H1 (cell line): Measurements from ENCODE around the gene ACACB. TPM values are rescaled to one million over a fixed set of nuclear protein-coding genes. Genes with fewer than 3 reads are reported as not detected.

Source experiments
- CTCF ChIA-PET: fragments of 300-600 bp; sonication (Branson Sonifier 250); formaldehyde crosslinking; loops from one replicate; lab custom pipeline; 2021; ENCODE audit not compliant: partially characterized antibody; lab: Charles Lee
- POLR2A ChIA-PET: fragments of 300-600 bp; sonication (Branson Sonifier 250); formaldehyde crosslinking; loops from one replicate; lab custom pipeline; 2021; ENCODE audit warnings: inconsistent platforms; ENCODE audit not compliant: partially characterized antibody; lab: Charles Lee
- DNase-seq, 2 experiments: peaks; one replicate each; pipeline versions ENCODE4 v3.0.0 to v3.0.0-alpha.2; 2010 to 2022; ENCODE audit warnings: low spot score in 2 of 2, low read depth in 1 of 2, mixed read lengths in 1 of 2
- FAIRE-seq: peaks from 2 replicates; lab custom pipeline; 2011; peaks lifted over from hg19 to GRCh38; lab: Jason Lieb, UNC
- H2AFZ ChIP-seq: 2 replicates; pipeline ENCODE4 v1.8.1; 2012; ENCODE audit warnings: low read length, inconsistent platforms
- H2AK5ac ChIP-seq: 2 replicates; pipeline ENCODE4 v1.6.1; 2013; ENCODE audit warnings: low read depth, low read length
- H2BK120ac ChIP-seq: replicated peaks from 2 replicates; pipeline ENCODE3; 2013; ENCODE audit warnings: low read depth, low read length, inconsistent platforms
- H2BK12ac ChIP-seq: 2 replicates; pipeline ENCODE4 v1.6.1; 2013; ENCODE audit warnings: low read depth, low read length
- H2BK15ac ChIP-seq: 2 replicates; pipeline ENCODE4 v1.6.1; 2013; ENCODE audit warnings: low read length
- H2BK20ac ChIP-seq: 2 replicates; pipeline ENCODE4 v1.6.1; 2013; ENCODE audit warnings: low read length
- H2BK5ac ChIP-seq: 2 replicates; pipeline ENCODE4 v1.6.1; 2013; ENCODE audit warnings: low read depth, low read length
- H3K14ac ChIP-seq: 2 replicates; pipeline ENCODE4 v1.6.1; 2013; ENCODE audit warnings: inconsistent platforms; ENCODE audit not compliant: insufficient read length
- H3K18ac ChIP-seq: 2 replicates; pipeline ENCODE4 v1.6.1; 2013; ENCODE audit warnings: low read length; ENCODE audit errors: extremely low read depth
- H3K23ac ChIP-seq: 2 replicates; pipeline ENCODE4 v1.6.1; 2013; ENCODE audit warnings: inconsistent platforms; ENCODE audit not compliant: insufficient read length
- H3K23me2 ChIP-seq: 2 replicates; pipeline ENCODE4 v1.6.1; 2013; ENCODE audit warnings: low read depth, low read length
- H3K27ac ChIP-seq: 2 replicates; pipeline ENCODE4 v1.6.1; 2011; ENCODE audit warnings: low read depth, low read length, inconsistent platforms
- H3K27me3 ChIP-seq, 4 experiments: replicated peaks in 1 of 4; 1 replicate in 1 of 4; 2 replicates in 3 of 4; pipeline versions ENCODE4 v1.6.1 to v1.8.1; 2011 to 2013; ENCODE audit warnings: low read length in 3 of 4, mild to moderate bottlenecking in 3 of 4, inconsistent platforms in 2 of 4, mixed read lengths in 2 of 4, moderate library complexity in 1 of 4; ENCODE audit not compliant: control insufficient read depth in 3 of 4, insufficient read depth in 3 of 4; ENCODE audit errors: extremely low read depth in 1 of 4
- H3K36me3 ChIP-seq, 4 experiments: 2 replicates each; pipeline versions ENCODE4 v1.6.1 to v1.8.1; 2011 to 2013; ENCODE audit warnings: mild to moderate bottlenecking in 4 of 4, low read length in 3 of 4, moderate library complexity in 2 of 4, control low read depth in 1 of 4, inconsistent platforms in 1 of 4; ENCODE audit not compliant: insufficient read depth in 4 of 4, control insufficient read depth in 2 of 4
- H3K4ac ChIP-seq: replicated peaks from 2 replicates; pipeline ENCODE3; 2013; ENCODE audit warnings: low read length, low read depth, mixed read lengths, inconsistent platforms; ENCODE audit not compliant: insufficient read length
- H3K4me1 ChIP-seq, 4 experiments: replicated peaks in 1 of 4; 1 replicate in 1 of 4; 2 replicates in 3 of 4; pipeline versions ENCODE4 v1.6.1 to v1.8.1; 2011 to 2013; ENCODE audit warnings: low read length in 3 of 4, inconsistent platforms in 2 of 4, mixed read lengths in 1 of 4; ENCODE audit not compliant: insufficient read depth in 4 of 4, control insufficient read depth in 3 of 4
- H3K4me2 ChIP-seq, 2 experiments: 2 replicates each; pipeline versions ENCODE4 v1.6.1 to v1.8.1; 2011 to 2013; ENCODE audit warnings: low read depth in 2 of 2, low read length in 2 of 2, control low read depth in 1 of 2, inconsistent platforms in 1 of 2, mild to moderate bottlenecking in 1 of 2; ENCODE audit not compliant: insufficient read depth in 1 of 2
- H3K4me3 ChIP-seq, 4 experiments: fragments of 200-600, 300-600 bp in 1 of 4; sonication (generic), shearing (Covaris generic), sonication (Bioruptor Twin) in 1 of 4; 2 replicates each; pipeline versions ENCODE4 v1.5.1 to v1.8.1; 2011 to 2016; ENCODE audit warnings: low read length in 4 of 4, low read depth in 3 of 4, control low read depth in 2 of 4, inconsistent platforms in 2 of 4, mild to moderate bottlenecking in 2 of 4, mixed read lengths in 1 of 4, moderate library complexity in 1 of 4; ENCODE audit not compliant: insufficient read depth in 2 of 4; ENCODE audit errors: extremely low read depth in 1 of 4
- H3K56ac ChIP-seq: replicated peaks from 2 replicates; pipeline ENCODE3; 2013; ENCODE audit warnings: low read depth, mild to moderate bottlenecking, mixed read lengths, low read length, inconsistent platforms; ENCODE audit not compliant: insufficient read length
- H3K79me1 ChIP-seq: 2 replicates; pipeline ENCODE4 v1.6.1; 2013; ENCODE audit warnings: low read depth, low read length, control low read depth
- H3K79me2 ChIP-seq, 2 experiments: 2 replicates each; pipeline versions ENCODE4 v1.6.1 to v1.8.1; 2012 to 2013; ENCODE audit warnings: low read length in 2 of 2, mild to moderate bottlenecking in 2 of 2, inconsistent platforms in 1 of 2; ENCODE audit not compliant: insufficient read depth in 2 of 2, control insufficient read depth in 1 of 2
- H3K9ac ChIP-seq, 4 experiments: replicated peaks in 1 of 4; 1 replicate in 1 of 4; 2 replicates in 3 of 4; pipeline versions ENCODE4 v1.6.1 to v1.8.1; 2011 to 2013; ENCODE audit warnings: low read depth in 3 of 4, low read length in 3 of 4, control low read depth in 2 of 4, mild to moderate bottlenecking in 2 of 4, moderate library complexity in 2 of 4, inconsistent platforms in 1 of 4; ENCODE audit errors: extremely low read depth in 1 of 4
- H3K9me3 ChIP-seq, 2 experiments: 2 replicates each; pipeline versions ENCODE4 v1.6.1 to v1.8.1; 2012 to 2013; ENCODE audit warnings: mild to moderate bottlenecking in 2 of 2, moderate library complexity in 2 of 2, control low read depth in 1 of 2, inconsistent platforms in 1 of 2, low read depth in 1 of 2, low read length in 1 of 2, mixed read lengths in 1 of 2; ENCODE audit not compliant: insufficient read depth in 2 of 2
- H4K20me1 ChIP-seq, 2 experiments: replicated peaks in 1 of 2; 2 replicates each; pipeline versions ENCODE3 to v1.8.1; 2011 to 2013; ENCODE audit warnings: inconsistent platforms in 2 of 2, low read length in 2 of 2, mild to moderate bottlenecking in 1 of 2; ENCODE audit not compliant: insufficient read depth in 2 of 2, control insufficient read depth in 1 of 2
- H4K5ac ChIP-seq: 2 replicates; pipeline ENCODE4 v1.6.1; 2013; ENCODE audit warnings: low read length, low read depth, mixed read lengths, inconsistent platforms; ENCODE audit not compliant: insufficient read length
- H4K8ac ChIP-seq: 2 replicates; pipeline ENCODE4 v1.8.0; 2013; ENCODE audit warnings: mild to moderate bottlenecking, moderate library complexity, low read length, inconsistent platforms; ENCODE audit not compliant: insufficient read depth; ENCODE audit errors: extremely low read depth
- H4K91ac ChIP-seq: replicated peaks from 2 replicates; pipeline ENCODE3; 2013; ENCODE audit warnings: low read length, mixed read lengths, inconsistent platforms; ENCODE audit not compliant: insufficient read length
- ASH2L ChIP-seq: fragments of 200-600, 300-600 bp; sonication (generic); IDR thresholded peaks from one replicate; pipeline ENCODE4 v1.7.1; 2017; ENCODE audit warnings: low read length
- ATF3 ChIP-seq: IDR thresholded peaks from 2 replicates; pipeline ENCODE4 v1.6.1; 2011; ENCODE audit warnings: low read depth, mild to moderate bottlenecking, low read length; ENCODE audit not compliant: insufficient read depth
- CTCF ChIP-seq, 3 experiments: IDR thresholded peaks; 1 replicate in 2 of 3; 2 replicates in 1 of 3; pipeline versions ENCODE4 v1.5.1 to v1.6.1; 2011; ENCODE audit warnings: low read length in 3 of 3, mild to moderate bottlenecking in 3 of 3, inconsistent platforms in 2 of 3, low read depth in 1 of 3, moderate library complexity in 1 of 3; ENCODE audit not compliant: insufficient read depth in 1 of 3; ENCODE audit errors: control extremely low read depth in 1 of 3
- KDM1A ChIP-seq: fragments of 200-600, 300-600 bp; sonication (generic); IDR thresholded peaks from 2 replicates; pipeline ENCODE4 v1.7.1; 2016; ENCODE audit warnings: mild to moderate bottlenecking, low read length, borderline replicate concordance
- NANOG ChIP-seq: IDR thresholded peaks from 2 replicates; pipeline ENCODE4 v1.6.1; 2011; ENCODE audit warnings: low read length, low read depth, mild to moderate bottlenecking, inconsistent platforms; ENCODE audit not compliant: insufficient read depth, poor library complexity, severe bottlenecking
- RBBP5 ChIP-seq: IDR thresholded peaks from 2 replicates; pipeline ENCODE4 v1.7.1; 2012; ENCODE audit warnings: low read depth, mild to moderate bottlenecking, inconsistent platforms, low read length, moderate library complexity, borderline replicate concordance
- SIN3A ChIP-seq, 2 experiments: IDR thresholded peaks in 1 of 2; conservative IDR thresholded peaks in 1 of 2; 2 replicates each; pipeline ENCODE4 v1.6.1; 2011 to 2012; ENCODE audit warnings: low read length in 2 of 2, improper control_type of control experiment in 1 of 2, low read depth in 1 of 2, mild to moderate bottlenecking in 1 of 2
- SIX5 ChIP-seq: IDR thresholded peaks from 2 replicates; pipeline ENCODE4 v1.6.1; 2011; ENCODE audit warnings: mild to moderate bottlenecking, low read depth, low read length
- SUZ12 ChIP-seq: fragments of 200-600 bp; sonication (generic); IDR thresholded peaks from 2 replicates; pipeline ENCODE4 v1.6.1; 2012; ENCODE audit warnings: mild to moderate bottlenecking, inconsistent platforms, low read length, moderate library complexity, mixed read lengths
- WGBS, 2 experiments: shearing (Covaris generic) in 1 of 2; methylation state at CpG; one replicate each; pipeline versions ENCODE4 v1.1.6 to v1.1.7; 2013 to 2015; ENCODE audit warnings: low lambda C conversion rate in 2 of 2, mixed read lengths in 2 of 2, inconsistent platforms in 1 of 2, low coverage in 1 of 2, missing lambda C conversion rate in 1 of 2; ENCODE audit not compliant: insufficient replicate concordance in 2 of 2, insufficient coverage in 1 of 2, insufficient read length in 1 of 2; ENCODE audit errors: extremely low coverage in 1 of 2, missing lambda C conversion rate in 1 of 2; 5-methylcytosine and 5-hydroxymethylcytosine counted together
- polyA plus RNA-seq, 7 experiments: library from polyadenylated mRNA; depleted of rRNA in 3 of 7; stranded (reverse) in 5 of 7; unstranded in 2 of 7; fragments of >200 nt in 5 of 7; fragments of 200-250 nt in 2 of 7; gene quantifications; 1 replicate in 5 of 7; 2 replicates in 1 of 7; 4 replicates in 1 of 7; pipeline versions ENCODE4 v1.2.1 to v1.2.3, GENCODE V29; 2011 to 2013; ENCODE audit warnings: missing spikeins in 2 of 7, mixed read lengths in 2 of 7
- total RNA-seq: library from RNA; stranded (reverse); fragmentation: NEBNext Ultra II Directional; extraction: Animal tissue kit (Norgen Biotek cat#: 25700); gene quantifications from 2 replicates; pipeline ENCODE4 v1.2.1, GENCODE V29; 2021

ACACB gene
- total and polyA plus RNA-seq, 2 of the 8 experiments (the other 6 are each of a cell fraction or from before 2014, with no cell fraction given): 5.8 to 15.3 TPM

- CTCF ChIA-PET: no interaction called here
- H4K20me1 ChIP-seq: peaks cover 0 to 1% of the 10 kb centered on the region in 2 experiments
- H4K5ac ChIP-seq: no peak overlapping the region
- DNase-seq: no peak
- FAIRE-seq: no peak
- no peaks in the 10 kb centered on the region for H3K9me3 ChIP-seq
- H4K8ac ChIP-seq: no peak overlapping the region
- no peak overlapping the region for H2BK15ac ChIP-seq
- no peak overlapping the region for H2BK12ac ChIP-seq
- no peak overlapping the region for H3K18ac ChIP-seq
- H2BK5ac ChIP-seq: no peak overlapping the region
- no peak overlapping the region for H2AK5ac ChIP-seq
- H3K23me2 ChIP-seq: no peaks in the 10 kb centered on the region
- H3K79me2 ChIP-seq: no peaks in the 10 kb centered on the region
- peaks cover 0 to 19% (median 5%) of the 10 kb centered on the region in 4 experiments; a peak in 6 of 8 replicates for H3K36me3 ChIP-seq
- H4K91ac ChIP-seq: no peak overlapping the region
- H2BK20ac ChIP-seq: no peak overlapping the region
- no peaks in the 10 kb centered on the region for H3K4me1 ChIP-seq
- H3K56ac ChIP-seq: no peak overlapping the region
- no peak overlapping the region for H3K9ac ChIP-seq
- no peak overlapping the region for H2BK120ac ChIP-seq
- no peak overlapping the region for H3K4me3 ChIP-seq
- no peak overlapping the region for H3K4me2 ChIP-seq
- H3K14ac ChIP-seq: no peak overlapping the region
- H3K23ac ChIP-seq: no peak overlapping the region
- no peaks in the 10 kb centered on the region for H3K27me3 ChIP-seq
- H3K27ac ChIP-seq: no peak overlapping the region
- no peak overlapping the region for H2AFZ ChIP-seq
- H3K79me1 ChIP-seq: no peaks in the 10 kb centered on the region
- TF ChIP-seq KDM1A: no peak
- no peak for TF ChIP-seq ATF3
- no peak for TF ChIP-seq NANOG
- TF ChIP-seq CTCF (IDR thresholded peaks at IDR 0.05; ENCODE audit: control extremely low read depth in 1 of 3, insufficient read depth in 1 of 3, low read depth in 1 of 3, low read length in 3 of 3): no peak
- TF ChIP-seq ASH2L: no peak
- no peak for TF ChIP-seq RBBP5
- no peak for TF ChIP-seq SUZ12
- no peak for TF ChIP-seq SIX5
- TF ChIP-seq SIN3A (conservative IDR thresholded peaks at IDR 0.05 in 1 of 2, IDR thresholded peaks at IDR 0.05 in 1 of 2; ENCODE audit: low read depth in 1 of 2, low read length in 2 of 2): no peak
- POLR2A ChIA-PET: no interaction called here
- no peak overlapping the region for H3K4ac ChIP-seq
- WGBS, 2 experiments: 95% methylated on average over 5 of the region's 5 CpGs; no CpG with 5 or more reads in 1 of the 2 experiments
Observed at GRCh38 chr12:109241936-109242335, 125.5 kb downstream of the ACACB start.
